Stomach smooth muscle (tissue), 2 donors: ENCODE results near the gene DDX31.

Experiments used
- H3K27ac ChIP-seq: one replicate; pipeline ENCODE4 v1.7.0; 2013; ENCODE audit warnings: mild to moderate bottlenecking, low read length, inconsistent platforms
- H3K27me3 ChIP-seq, 2 donors: one replicate each; pipeline ENCODE4 v1.7.0; 2013; ENCODE audit warnings: low read length in 2 of 2; ENCODE audit not compliant: insufficient read depth in 2 of 2, control insufficient read depth in 1 of 2
- H3K36me3 ChIP-seq, 2 donors: one replicate each; pipeline ENCODE4 v1.7.0; 2013; ENCODE audit warnings: low read length in 2 of 2; ENCODE audit not compliant: control insufficient read depth in 2 of 2, insufficient read depth in 2 of 2
- H3K4me1 ChIP-seq: one replicate; pipeline ENCODE4 v1.7.0; 2013; ENCODE audit warnings: low read length; ENCODE audit not compliant: control insufficient read depth, insufficient read depth
- H3K4me3 ChIP-seq, 2 donors: one replicate each; pipeline ENCODE4 v1.7.0; 2013; ENCODE audit warnings: low read length in 2 of 2
- H3K9ac ChIP-seq, 2 donors: one replicate each; pipeline ENCODE4 v1.7.0; 2013; ENCODE audit warnings: low read length in 2 of 2, mild to moderate bottlenecking in 1 of 2
- H3K9me3 ChIP-seq, 2 donors: one replicate each; pipeline ENCODE4 v1.7.0; 2013; ENCODE audit warnings: low read length in 2 of 2; ENCODE audit not compliant: control insufficient read depth in 2 of 2
- donor health status: healthy.
- donor health status: Pancreatic carcinoma.

DDX31 gene

DNA sequence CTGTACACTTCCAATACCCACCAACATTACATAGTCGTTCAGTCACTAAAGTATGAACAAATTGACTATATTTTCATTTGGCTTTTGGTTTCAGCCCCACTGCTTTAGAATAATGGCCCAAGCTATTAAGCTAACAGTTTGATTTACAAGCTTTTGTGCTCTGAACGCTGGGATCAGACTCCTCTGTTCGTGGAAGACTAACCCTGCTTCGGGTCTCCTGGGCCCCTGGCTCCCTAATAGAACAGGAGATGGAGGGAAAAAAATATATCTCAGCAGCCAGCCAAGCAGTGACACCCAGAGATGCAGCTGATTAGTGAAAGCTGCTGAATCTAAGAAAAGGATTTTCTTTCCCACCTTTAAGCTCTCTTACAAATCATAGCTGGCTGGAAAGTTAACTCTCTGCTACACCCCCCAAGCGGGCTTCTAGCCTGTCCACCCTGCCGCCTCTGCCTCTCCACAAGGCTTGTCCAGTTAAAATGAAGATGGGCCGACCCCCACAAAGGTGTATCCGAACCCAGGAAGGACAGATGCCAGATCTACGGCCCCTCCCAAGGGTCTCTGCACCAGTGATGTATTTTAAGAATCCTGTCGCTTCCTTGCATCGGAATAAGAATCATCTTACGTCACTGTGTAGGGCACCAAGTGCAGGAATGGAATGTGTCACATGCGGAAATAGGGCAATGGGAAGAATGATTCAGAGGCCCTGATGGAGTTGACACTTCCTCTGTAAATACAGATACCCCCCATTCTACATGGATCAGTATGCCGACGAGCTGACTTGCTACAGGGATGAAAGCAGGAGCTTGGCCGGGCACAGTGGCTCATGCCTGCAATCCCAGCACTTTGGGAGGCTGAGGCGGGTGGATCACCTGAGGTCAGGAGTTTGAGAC lies 120.8 kb downstream of the DDX31 start:
- Histone ChIP-seq H3K36me3 (no peaks in the 10 kb centered on the region), H3K9me3 (no peaks in the 10 kb centered on the region), H3K4me3 (no peak overlapping the region), H3K4me1 (peaks cover 16% of the 10 kb centered on the region), H3K9ac (no peak overlapping the region), H3K27ac (no peak overlapping the region), H3K27me3 (peaks cover 0 to 9% of the 10 kb centered on the region in 2 donors)

DNA sequence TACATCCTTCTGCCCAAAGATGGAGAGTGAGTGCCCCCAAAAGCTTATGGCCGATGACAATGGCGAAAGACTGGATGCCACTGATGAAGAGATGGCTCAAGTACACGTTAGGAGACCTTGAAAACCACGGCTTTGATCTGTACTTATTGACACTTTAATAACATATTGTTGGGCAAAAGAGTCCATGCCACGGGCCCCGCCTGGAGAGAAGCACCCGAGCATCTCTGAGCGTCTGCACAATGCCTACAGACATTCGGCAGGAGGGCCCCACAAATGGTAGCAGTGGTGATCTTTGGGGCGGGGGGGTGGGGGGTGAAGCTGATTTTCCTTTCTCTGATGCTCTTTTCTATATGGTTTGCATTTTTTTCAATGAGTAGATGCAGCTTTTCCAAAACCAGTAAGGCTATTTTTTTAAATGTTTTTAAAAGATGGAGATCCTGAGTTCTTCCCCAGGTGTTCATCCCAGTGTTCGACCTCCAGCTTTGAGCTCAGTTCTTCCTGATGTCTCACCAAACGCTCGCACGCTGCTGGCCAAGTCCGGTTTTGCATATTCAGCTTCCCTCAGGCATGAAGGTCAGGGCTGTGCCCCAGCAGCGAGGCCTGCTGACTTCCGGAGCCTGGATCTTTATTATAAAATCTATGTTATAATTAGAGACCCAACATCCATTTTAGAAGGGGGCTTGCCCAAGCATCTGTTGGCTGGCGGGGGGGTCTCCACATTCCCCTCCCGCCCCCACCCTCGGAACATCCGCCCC lies 121.6 kb downstream of the DDX31 start:
- Histone ChIP-seq H3K9me3 (no peaks in the 10 kb centered on the region), H3K27ac (no peak overlapping the region), H3K4me3 (no peak overlapping the region), H3K27me3 (peaks cover 0 to 13% of the 10 kb centered on the region in 2 donors), H3K36me3 (no peaks in the 10 kb centered on the region), H3K4me1 (peaks cover 16% of the 10 kb centered on the region), H3K9ac (no peak overlapping the region)

DNA sequence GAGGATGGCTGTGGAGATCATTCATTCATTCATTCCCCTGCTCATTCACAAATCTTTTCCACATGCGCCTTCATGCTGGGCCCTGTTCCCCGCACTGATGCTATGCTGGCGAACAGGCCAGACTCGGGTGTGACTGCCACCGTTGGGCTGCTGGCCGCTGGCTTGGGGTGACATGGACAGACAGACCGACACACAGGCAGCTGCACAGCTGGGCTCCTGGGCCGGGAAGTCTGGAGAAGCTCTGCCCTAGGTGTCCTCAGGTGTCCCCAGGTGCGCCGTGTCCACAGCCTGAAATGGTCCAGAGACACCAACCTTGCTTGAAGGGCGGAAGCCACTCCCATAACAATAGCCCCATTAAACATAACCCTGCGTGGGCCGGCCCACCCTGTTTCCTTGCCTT lies 122.3 kb downstream of the DDX31 start:
- H3K36me3 ChIP-seq, result no peaks in the 10 kb centered on the region
- no peaks in the 10 kb centered on the region for H3K9me3 ChIP-seq
- H3K4me3 ChIP-seq, result no peak overlapping the region
- no peak overlapping the region for H3K27ac ChIP-seq
- H3K9ac ChIP-seq, result no peak overlapping the region
- H3K27me3 ChIP-seq, result peaks cover 0 to 11% of the 10 kb centered on the region in 2 donors
- peaks cover 16% of the 10 kb centered on the region for H3K4me1 ChIP-seq

DNA sequence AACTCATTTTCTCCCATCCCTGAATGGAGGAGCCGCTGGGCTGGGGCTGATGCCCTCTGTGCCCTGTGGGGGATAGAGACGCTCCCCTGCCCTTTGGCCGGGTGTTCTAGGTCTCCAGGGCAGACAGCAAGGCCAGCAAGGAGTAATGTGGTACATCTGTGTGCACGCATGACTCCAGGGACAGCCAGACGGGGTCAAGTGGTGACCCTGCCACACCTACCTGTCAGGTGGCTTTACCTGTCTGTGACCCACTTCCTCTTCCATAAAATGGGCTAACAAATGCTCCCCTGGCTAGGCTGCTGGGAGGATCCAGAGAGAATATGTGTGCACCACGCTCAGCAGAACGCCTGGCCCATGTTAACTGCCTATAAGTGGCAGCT lies 122.7 kb downstream of the DDX31 start:
- Histone ChIP-seq H3K9ac (no peak overlapping the region), H3K4me3 (no peak overlapping the region), H3K36me3 (no peaks in the 10 kb centered on the region), H3K27me3 (peaks cover 0 to 12% of the 10 kb centered on the region in 2 donors), H3K27ac (no peak overlapping the region), H3K4me1 (peaks cover 16% of the 10 kb centered on the region), H3K9me3 (no peaks in the 10 kb centered on the region)

DNA sequence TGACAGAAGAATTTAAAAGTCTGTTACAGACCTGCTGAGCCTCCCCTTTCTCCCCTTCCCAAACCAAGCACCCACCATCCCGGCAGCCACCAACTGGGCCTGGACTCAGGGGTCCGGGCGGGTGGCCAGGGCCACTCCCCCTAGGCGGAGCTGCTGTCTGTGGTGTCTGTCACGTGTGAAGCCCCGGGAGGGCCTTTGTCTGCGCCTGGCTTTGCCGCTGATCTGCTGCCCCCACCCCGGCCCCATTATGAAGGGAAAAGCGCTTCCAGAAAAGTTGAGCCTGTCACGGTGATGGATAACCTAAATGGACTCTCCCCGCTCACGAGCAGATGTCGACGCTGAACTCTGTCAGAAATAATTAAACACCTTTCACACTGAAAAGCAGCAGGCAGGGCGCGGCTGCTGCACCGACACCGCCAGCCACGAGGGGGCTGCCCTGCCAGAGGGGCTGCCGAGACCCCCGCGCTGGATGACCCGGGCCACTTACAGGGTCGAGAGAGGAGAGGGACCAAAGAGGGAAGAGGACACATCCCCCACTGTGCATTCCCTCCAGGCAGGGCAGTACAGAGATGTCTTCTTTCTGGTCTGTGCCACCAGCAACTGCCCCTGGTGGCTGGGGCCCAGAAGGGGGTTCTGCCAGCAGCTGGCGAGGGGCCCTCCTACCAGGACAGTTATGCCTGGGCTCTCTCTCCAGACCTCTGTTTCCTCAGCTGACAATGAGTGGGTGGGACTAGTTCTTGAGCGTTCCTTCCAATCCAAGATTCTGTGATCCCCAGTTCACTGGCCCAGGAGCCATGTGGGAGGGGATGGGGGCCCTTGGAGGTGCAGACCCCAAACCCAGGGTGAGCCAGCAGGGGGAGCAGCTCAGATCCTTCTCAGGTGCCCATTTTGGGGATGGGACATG lies 123.4 kb downstream of the DDX31 start:
- H3K36me3 ChIP-seq, result no peaks in the 10 kb centered on the region
- H3K27me3 ChIP-seq, result peaks cover 0 to 13% of the 10 kb centered on the region in 2 donors

DNA sequence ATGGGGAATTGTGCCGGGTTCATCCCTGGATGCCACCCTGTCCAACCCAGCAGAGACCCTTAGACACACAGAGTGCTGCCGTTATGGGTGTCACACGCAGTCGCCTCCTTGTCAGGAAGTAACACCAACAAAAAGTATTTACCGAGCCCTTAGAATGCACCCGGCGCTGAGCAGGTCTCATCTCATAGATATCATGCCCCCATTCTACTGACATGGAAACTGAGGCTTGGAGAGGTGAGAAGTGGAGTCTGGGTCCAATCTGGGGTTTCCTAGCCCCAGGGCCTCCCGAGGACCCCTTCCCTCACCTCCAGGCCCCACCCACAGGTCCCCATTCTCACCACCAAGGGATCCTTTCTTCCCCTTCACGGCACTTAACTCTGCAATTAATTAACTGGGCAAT lies 124.2 kb downstream of the DDX31 start:
- no peaks in the 10 kb centered on the region for H3K9me3 ChIP-seq
- no peaks in the 10 kb centered on the region for H3K36me3 ChIP-seq
- no peak overlapping the region for H3K9ac ChIP-seq

More for the DNA sequence above, 123.4 kb downstream of the DDX31 start:
- Histone ChIP-seq H3K9ac (no peak overlapping the region), H3K4me3 (peak overlapping the region in 1 of 2 donors; percentile 58), H3K9me3 (no peaks in the 10 kb centered on the region), H3K27ac (no peak overlapping the region), H3K4me1 (peaks cover 16% of the 10 kb centered on the region)

DNA sequence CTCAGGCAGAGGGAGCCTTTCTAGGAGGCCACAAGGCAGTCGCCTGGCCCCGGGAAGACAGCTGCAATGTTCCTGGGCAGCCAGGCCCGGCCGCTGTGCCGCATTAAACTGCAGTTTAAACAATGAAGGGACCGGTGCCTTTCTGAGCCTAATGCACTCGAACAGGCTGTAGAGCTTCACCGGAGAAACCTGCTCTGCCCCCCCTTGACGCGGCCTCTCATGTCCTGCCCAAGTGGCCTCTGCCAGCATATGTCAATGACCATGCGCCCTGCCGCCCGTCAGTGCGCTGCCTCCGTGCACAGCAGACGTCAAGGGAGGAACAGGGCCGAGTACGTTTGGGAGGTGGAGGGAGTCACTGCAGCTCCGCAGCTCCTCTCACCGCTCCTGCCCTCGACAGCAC lies 125.8 kb downstream of the DDX31 start:
- Histone ChIP-seq H3K9me3 (no peaks in the 10 kb centered on the region), H3K9ac (no peak overlapping the region), H3K27me3 (peaks cover 0 to 13% of the 10 kb centered on the region in 2 donors), H3K4me1 (peaks cover 16% of the 10 kb centered on the region), H3K36me3 (no peaks in the 10 kb centered on the region), H3K4me3 (no peak overlapping the region), H3K27ac (no peak overlapping the region)

More for the DNA sequence above, 124.2 kb downstream of the DDX31 start:
- H3K4me3 ChIP-seq, result peak overlapping the region in 1 of 2 donors; percentile 58
- H3K4me1 ChIP-seq, result peaks cover 16% of the 10 kb centered on the region
- no peak overlapping the region for H3K27ac ChIP-seq
- H3K27me3 ChIP-seq, result peaks cover 0 to 13% of the 10 kb centered on the region in 2 donors

DNA sequence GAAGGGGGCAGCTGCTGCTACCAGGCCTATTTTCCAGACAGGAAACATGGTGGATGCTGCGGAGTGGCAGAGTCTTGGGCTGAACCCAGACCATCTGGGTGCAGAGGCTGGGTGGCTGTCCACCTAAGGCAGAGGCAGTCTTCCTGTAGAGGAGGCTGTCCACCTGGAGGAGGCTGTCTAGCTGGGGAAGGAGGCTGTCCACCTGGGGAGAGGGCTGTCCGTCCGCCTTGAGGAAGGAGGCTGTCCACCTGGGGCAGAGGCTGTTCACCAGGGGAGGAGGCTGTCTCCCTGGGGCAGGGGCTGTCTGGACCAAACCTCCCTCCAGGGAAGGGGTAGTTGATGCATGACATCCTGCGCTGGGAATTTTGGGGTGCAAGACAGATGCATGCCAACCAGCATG lies 126.5 kb downstream of the DDX31 start:
- peaks cover 0 to 13% of the 10 kb centered on the region in 2 donors for H3K27me3 ChIP-seq
- no peak overlapping the region for H3K9ac ChIP-seq
- no peaks in the 10 kb centered on the region for H3K36me3 ChIP-seq
- H3K4me1 ChIP-seq, result peaks cover 16% of the 10 kb centered on the region
- no peaks in the 10 kb centered on the region for H3K9me3 ChIP-seq
- H3K4me3 ChIP-seq, result no peak overlapping the region
- no peak overlapping the region for H3K27ac ChIP-seq
